Activated naive CD4-positive, alpha-beta T cell treated with anti-CD3 and anti-CD28 coated beads, Interleukin-2, amount 50 U/mL, for 72 hours (primary cell): ENCODE data around the gene TELO2. TPM values are rescaled to one million over a fixed set of nuclear protein-coding genes. Genes with fewer than 3 reads are reported as not detected.

ENCODE experiments used
- ATAC-seq, 2 donors: fragments of 150-1000 bp; cut with Tn5 transposase; 2 replicates each; pipeline ENCODE4 v1.10.0; 2021; ENCODE audit warnings: mild to moderate bottlenecking in 2 of 2, moderate library complexity in 2 of 2
- DNase-seq, 2 donors: peaks; one replicate each; pipeline ENCODE4 v3.0.0; 2021 to 2022; ENCODE audit warnings: low spot score in 2 of 2
- H3K27ac Mint-ChIP-seq, 2 donors: one replicate each; pipeline ENCODE4 v1.8.0; 2022; ENCODE audit warnings: mild to moderate bottlenecking in 2 of 2, mixed read lengths in 2 of 2
- H3K36me3 Mint-ChIP-seq, 2 donors: one replicate each; pipeline ENCODE4 v1.8.0; 2022; ENCODE audit warnings: mixed read lengths in 2 of 2
- H3K9me3 Mint-ChIP-seq, 2 donors: one replicate each; pipeline ENCODE4 v1.8.0; 2022; ENCODE audit warnings: mixed read lengths in 2 of 2
- total RNA-seq, 2 donors: library from RNA; stranded (reverse); gene quantifications; one replicate each; pipeline ENCODE4 v1.2.3, GENCODE V29; 2022

The TELO2 gene
- 10 to 100 TPM; 53.4 to 94.9 TPM for total RNA-seq

DNA sequence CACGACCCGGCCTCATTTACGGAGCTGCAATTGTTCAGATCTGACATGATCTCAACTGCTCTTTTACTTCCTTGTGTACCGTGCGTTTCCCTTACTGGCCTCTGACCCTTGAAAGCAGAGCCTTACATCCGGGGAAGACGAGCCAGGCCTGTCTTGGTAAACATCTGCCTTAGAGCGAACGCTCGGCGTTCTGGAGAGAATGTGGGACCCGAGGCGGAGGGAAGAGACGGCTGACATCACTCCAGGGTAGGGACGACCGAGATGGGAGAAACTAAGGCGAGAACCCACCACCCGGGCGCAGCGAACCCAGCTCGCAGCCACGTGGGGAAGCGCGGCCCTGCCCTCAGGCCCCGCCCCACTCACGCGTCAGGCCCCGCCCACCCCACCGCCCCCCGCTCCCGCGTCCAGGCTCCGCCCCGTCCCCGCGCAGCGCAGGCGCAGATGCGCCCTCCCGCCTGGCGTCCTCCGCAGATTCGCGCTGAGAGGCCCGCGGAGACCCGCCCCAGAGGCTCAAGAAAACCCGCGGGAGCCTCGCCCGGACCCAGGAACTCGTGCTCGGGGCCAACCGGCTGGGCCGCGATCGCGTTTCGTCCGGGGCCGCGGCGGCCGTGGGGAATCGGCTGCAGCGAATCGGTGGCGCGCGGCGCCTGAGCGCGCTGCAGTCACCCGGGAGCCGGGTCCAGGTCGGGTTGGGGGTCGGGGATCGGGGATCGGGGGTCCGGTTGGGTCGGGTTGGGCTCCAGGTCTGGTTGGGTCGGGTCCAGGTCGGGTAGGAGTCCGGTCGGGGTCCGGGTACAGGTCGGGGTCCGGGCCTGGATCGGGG, at the start of gene TELO2:
Gene TELO2, plus strand, starts transcription at position 438 of the 823 bp plus-strand sequence. CDS start 922 bp downstream, outside the sequence.
- peaks cover 7% of the 10 kb centered on the region in 2 donors for H3K36me3 Mint-ChIP-seq
- ATAC-seq: peak; percentile 85 to 88
- H3K9me3 Mint-ChIP-seq: no peaks in the 10 kb centered on the region

DNA sequence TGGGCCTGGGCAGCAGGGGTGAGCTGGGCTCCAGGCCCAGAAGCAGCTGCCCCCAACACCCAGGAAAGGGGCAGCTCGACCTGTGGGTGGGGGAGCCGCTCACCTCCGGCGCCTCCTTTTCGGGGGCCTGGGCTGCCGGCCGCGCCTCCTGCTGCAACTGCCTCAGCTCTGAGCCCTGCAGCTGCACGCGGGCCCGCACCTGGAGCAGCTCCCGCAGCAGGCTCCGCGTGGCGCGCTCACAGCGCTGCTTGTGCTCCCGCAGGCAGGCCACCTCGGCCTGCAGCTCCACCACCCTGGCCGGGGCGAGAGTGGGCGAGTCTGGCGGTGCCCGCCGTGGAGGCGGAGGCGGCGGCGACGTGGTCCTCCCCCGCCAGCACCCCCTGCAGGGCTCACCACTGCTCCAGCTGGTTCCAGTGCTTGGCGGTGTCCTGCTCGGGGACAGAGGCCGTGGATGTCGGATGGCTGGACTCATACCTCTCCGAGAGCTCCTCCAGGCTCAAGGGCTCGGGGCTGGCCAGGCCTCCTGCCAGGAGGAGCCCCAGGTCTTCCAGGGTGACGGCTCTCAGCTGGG, 49.7 kb upstream of the TELO2 start:
- ATAC-seq: no peak
- H3K9me3 Mint-ChIP-seq: no peaks in the 10 kb centered on the region
- no peaks in the 10 kb centered on the region for H3K36me3 Mint-ChIP-seq
- no peak for DNase-seq
- no peak overlapping the region for H3K27ac Mint-ChIP-seq

More for the DNA sequence above, at the start of gene TELO2:
- H3K27ac Mint-ChIP-seq: peak within 1 kb of the TSS; percentile 94 to 99
- DNase-seq: peak; percentile 89 to 91

DNA sequence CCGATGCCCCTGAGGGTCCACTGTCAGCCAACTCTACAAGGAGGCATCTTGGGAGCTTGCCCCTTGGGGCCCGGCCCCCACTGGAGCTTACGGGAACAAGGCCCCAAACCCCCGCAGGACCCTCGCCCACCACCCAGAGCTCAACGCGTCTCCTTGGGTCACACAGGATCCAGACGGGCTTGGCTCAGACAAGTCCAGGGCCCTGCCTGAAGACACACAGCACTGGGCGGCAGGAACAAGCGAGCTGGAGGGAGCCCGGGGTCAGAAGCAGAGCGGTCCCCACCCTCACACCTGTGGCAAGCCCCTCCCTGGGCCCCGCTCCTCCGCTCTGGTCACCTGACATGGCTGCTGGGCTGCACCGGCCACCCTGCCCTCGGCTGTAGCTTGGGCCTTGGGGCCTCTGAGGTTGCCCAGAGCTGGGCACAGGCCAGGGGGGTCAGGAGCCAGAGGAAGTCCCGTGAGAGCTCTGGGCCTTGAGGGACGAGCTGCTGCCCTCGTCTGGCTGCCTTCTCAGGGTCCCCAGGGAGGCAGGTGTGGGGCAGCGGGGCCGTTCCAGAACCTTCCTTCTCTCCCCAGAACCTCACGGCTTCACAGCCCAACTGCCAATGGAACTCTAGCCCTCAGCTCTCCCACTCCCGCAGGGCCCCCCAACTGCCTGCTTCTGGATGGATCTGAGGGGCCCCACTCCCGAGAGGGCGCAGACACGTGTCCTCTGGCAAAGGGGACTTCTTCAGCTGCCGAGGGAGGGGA, 49.0 kb upstream of the TELO2 start, which contains the start of gene CCDC154:
Gene CCDC154, minus strand, starts transcription at position 577 of the 750 bp plus-strand sequence. Its CDS starts 234 bp downstream, at position 343.
- no peak for DNase-seq
- H3K27ac Mint-ChIP-seq: no peak within 1 kb of the TSS
- no peaks in the 10 kb centered on the region for H3K9me3 Mint-ChIP-seq
- no peak for ATAC-seq
- H3K36me3 Mint-ChIP-seq: no peaks in the 10 kb centered on the region

DNA sequence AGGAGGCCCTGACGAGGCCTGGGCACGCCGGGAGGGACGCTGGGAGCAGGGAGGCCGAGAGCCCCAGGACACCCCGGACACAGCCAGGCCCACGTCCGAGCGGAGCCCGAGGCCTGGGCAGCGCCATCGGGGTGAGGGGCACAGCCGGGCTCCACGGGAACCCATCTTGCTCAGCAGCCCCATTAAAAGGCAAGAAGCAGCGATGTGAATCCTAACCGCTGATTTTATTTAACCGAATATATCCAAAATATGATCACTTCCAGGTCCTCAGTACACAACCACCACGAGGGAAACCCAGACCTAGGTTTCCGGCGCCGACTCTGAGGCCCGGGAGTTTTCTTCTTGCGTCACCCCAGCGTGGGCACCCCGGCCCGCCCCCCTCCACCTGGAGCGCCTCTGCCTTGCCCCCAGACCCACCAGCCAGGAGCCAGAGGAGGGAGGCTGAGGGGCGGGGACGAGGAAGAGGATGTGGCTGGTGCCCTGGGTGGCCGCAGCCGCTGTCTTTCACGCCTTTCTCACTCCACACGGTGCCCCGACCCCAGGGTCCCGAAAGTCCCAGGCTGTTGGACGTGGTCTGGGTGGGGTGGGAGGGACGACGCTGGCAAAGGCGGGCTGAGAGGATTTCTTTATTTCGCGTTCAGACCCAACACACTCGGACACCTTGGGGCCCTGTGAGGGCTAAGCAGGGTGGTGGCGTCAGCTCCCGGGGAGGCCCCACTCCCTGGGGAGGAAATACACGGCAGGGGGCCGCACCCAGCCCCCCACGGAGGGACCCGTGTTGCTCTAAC, 48.2 kb upstream of the TELO2 start:
- no peak for DNase-seq
- Mint-ChIP-seq H3K36me3 (no peaks in the 10 kb centered on the region), H3K9me3 (no peaks in the 10 kb centered on the region), H3K27ac (no peak overlapping the region)
- no peak for ATAC-seq

DNA sequence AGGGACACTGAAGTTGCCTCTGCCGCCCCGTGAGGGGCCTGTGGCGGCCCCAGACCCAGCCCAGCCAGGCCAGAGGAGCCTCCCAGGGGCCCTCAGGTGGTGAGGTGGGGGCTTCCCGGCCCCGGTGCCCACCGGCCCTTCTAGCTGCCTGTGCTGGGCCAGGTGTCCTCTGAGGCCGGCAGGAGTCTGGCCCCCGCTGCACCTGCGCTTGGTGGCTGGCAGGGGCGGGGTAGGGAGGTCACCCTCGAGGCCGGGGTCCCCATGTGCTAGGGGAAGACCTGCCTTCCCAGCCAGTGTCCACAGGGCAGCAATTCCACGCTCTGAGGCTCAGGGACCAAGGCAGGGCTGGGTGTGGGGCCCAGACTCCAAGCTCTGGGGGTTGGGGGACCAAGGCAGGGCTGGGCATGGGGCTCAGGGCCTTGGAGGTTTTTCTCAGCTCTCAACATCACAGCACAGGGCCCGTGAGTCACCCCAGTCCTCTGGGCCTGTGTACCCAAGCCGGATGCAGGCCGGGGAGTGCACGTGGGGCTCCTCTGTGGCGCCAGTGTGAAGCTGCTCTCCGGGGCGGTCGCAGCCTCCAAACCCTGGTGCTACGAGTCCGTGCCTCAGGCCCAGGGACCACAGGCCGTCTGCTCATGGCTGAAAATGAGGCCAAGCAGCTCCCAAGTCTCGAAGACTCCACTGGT, 47.5 kb upstream of the TELO2 start:
- H3K36me3 Mint-ChIP-seq: no peaks in the 10 kb centered on the region

DNA sequence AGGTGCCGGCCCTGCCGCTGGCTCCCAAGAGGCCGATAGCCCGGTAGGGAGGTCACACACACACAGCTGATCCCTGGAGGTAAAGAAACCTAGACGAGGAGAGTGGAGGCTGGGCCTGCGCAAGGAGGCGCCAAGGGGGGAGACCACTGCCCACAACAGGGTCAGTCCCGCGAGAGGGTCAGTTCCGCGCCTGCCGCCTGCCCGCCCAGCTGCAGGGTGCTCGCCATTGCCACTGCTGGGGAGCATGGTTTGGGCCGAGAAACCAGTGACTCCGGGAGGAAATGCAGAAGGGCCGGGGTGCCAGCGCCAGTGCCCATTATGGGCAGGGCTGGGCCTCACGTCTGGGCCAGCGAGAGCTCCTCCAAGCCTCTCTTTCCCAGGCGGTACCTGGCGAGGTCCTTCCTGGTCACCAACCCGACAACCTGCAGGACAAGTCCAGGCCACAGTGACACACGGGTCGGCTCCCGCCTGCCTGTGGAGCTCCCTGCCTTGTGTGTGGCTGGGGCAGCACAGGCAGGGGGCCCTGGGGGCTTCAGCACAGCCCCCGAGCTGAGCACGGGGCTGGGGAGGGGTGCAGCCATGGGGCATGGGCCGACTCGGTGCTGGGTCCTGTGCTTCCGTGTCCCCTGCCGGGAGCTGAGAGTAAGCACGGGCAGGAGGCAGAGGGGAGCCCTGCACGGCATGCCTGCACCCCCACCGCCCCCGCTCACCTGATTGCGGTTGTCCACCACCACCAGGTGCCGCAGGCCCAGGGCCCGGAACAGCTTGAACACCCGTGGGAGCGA, 46.7 kb upstream of the TELO2 start:
- H3K27ac Mint-ChIP-seq: no peak overlapping the region
- DNase-seq (no peak), ATAC-seq (no peak)
- H3K9me3 Mint-ChIP-seq: no peaks in the 10 kb centered on the region
- no peaks in the 10 kb centered on the region for H3K36me3 Mint-ChIP-seq

More for the DNA sequence above, 47.5 kb upstream of the TELO2 start:
- Mint-ChIP-seq H3K9me3 (no peaks in the 10 kb centered on the region), H3K27ac (no peak overlapping the region)
- DNase-seq: no peak
- no peak for ATAC-seq

DNA sequence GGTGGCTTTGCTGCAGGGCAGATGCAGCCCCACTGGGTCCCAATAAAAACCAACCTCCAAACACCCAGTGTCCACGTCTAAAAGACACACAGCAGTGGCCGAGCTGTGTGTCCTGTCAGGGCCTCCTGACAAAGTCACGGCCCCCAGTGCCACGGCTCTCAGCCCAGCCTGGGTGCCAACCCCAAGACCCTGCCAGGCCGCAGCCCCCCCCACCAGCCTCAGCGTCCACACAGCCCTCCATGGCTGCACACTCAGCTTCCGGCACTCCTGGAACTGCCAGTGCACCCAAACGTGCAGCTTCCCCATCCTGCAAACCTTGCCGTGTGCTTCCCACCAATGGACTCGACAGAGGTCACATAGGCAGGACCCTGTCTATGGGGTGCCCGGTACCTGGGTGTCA, 45.2 kb upstream of the TELO2 start:
- no peak for ATAC-seq
- Mint-ChIP-seq H3K36me3 (no peaks in the 10 kb centered on the region), H3K27ac (no peak overlapping the region), H3K9me3 (no peaks in the 10 kb centered on the region)
- no peak for DNase-seq

DNA sequence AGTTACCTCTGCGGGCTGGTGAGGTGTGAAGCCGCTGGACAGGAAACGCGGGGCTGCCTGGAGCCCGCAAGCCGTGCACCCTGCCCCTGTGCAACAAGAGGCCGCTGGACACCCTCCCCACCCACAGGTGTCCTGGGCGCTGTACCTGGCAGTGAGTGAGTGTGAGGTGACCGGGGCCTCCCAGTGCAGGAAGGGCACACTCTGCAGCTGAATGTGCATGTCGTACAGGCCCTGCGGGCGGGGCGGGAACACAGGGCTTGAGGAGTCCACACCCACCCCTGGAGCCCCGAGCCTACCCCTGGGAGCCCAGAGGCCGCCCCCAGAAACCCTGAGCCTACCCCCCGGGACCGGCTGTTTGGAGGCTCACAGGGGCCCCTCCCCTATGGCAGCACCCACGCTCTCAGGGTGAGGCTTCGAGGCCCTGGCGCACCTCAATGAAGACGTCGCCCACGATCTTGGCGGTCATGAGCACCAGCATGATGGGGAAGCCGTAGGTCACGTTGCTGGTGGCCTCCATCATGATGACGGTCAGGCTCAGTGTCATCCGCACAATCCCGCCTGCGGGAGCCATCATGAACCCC, 44.5 kb upstream of the TELO2 start:
- Mint-ChIP-seq H3K9me3 (no peaks in the 10 kb centered on the region), H3K36me3 (no peaks in the 10 kb centered on the region), H3K27ac (peak overlapping the region in 1 of 2 donors; percentile 50)
- ATAC-seq (no peak), DNase-seq (no peak)

DNA sequence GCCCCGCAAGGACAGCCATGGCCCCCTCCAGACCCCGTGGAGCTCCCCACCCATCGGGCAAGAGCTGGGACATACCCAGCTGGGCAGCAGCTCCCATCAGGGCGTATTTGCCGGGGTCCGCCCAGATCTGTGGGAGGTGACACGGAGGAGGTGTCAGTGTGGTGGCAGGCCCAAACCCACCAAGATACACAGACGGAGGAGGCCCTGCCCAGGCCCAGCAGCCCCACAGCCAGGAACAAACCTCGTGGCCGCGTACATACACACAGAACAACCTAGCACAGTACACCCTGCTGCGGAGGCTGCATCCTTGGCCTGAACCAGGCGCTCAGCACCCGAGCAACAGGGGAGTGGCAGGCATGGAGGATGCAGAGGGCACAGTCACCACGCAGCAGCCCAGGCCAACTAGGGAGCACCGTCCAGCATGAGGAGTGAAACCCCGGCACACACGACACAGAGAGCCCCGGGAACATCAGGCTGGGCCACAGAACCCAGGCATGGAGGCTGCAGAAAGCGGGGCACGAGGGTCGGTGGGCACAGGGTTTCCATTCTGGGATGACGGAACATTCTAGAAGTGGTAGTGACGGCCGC, 43.9 kb upstream of the TELO2 start:
- H3K36me3 Mint-ChIP-seq: no peaks in the 10 kb centered on the region
- no peak for DNase-seq
- ATAC-seq: no peak
- H3K9me3 Mint-ChIP-seq: no peaks in the 10 kb centered on the region
- H3K27ac Mint-ChIP-seq: peak overlapping the region in 1 of 2 donors; percentile 50

DNA sequence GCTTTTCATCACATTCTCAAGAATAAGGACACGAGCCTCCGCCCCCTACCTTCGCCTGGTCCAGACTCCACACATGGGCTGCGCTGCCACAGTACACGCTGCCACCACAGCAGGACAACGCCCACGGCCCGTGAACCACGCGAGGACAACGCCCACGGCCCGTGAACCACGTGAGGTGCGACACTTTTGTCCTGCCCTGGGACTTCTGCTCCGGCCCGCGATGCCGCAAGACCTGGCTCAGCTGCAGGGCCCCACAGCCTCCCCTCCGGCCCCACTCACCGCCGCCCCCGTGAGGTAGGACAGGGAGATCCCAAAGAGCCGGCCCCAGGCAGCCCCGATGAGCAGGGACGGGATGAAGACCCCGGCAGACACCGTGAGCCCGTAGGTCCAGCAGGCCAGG, 42.9 kb upstream of the TELO2 start:
- Mint-ChIP-seq H3K9me3 (no peaks in the 10 kb centered on the region), H3K27ac (peak overlapping the region; percentile 50 to 81), H3K36me3 (no peaks in the 10 kb centered on the region)
- DNase-seq (no peak), ATAC-seq (no peak)

DNA sequence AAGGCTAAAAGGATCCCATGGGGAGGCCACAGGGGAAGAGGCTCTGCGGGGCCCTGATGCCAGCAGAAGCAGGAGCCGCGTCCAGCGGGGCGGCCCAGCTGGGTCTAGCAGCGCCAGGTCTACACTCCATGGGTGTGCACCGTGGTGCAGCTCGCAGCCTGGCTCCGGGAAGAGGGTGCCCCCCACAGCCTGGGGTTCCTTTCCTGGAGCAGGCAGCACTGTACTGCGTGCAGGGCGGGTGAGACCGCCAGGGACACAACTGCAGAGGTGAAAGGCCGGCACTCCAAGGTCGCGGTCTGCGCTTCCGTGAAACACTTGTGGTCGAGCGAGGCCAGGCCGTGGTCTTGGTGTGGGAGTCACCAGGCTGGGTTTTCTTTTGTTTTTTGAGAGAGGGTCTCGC, 42.3 kb upstream of the TELO2 start:
- H3K27ac Mint-ChIP-seq: no peak overlapping the region
- DNase-seq (no peak), ATAC-seq (no peak)
- H3K36me3 Mint-ChIP-seq: no peaks in the 10 kb centered on the region
- H3K9me3 Mint-ChIP-seq: no peaks in the 10 kb centered on the region

DNA sequence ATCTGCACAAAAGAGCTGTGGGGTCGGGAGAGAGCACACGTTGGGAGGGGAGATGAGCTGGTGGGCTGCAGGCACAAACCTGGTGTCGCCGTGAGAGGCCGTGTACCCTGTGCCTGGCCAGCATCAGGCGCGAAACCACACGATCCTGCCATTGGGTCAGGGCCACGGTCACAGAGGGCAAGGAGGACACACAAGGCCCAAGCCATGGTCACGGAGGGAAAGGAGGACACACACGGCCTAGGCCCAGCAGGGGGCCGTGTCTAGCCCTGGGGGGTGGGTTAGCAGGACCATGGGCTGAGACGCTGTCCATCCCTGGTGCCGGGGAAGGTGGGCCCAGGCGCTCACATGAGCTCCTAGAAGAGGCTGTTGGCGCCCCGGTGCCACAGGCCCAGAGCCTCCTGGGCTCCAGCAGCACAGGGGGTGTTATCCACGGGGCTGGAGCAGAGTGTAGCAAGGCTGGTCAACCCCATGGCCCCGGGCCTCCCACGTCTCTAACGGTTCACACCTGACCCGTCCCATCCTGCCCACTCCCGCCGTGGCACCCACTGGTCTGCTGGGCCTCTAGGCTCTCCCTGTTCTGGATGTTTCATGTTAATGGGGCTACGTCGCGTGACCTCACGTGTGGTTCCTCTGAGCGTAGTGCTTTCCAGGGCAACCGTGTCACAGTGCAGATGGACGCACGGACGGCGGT, 41.3 kb upstream of the TELO2 start:
- no peak overlapping the region for H3K27ac Mint-ChIP-seq

DNA sequence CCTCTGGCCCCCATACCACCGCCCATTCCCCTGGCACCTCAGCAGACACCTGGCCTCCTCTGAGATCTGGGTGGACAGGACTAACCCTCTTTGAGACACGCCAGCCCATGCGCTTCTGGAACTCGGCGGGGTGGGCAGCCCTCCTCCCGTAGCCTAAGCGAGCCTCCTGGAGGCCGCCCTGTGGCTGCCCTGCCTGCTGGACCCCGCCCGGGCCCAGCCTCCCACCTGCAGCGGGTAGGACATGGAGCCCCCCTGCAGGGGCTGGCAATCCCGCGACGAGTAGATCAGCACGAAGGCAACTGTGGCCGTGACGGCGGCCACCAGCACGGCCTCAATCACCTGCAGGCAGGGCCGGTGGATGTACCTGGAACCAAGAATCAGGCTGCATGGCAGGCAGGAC, 40.6 kb upstream of the TELO2 start:
- H3K27ac Mint-ChIP-seq: no peak overlapping the region
- no peaks in the 10 kb centered on the region for H3K36me3 Mint-ChIP-seq
- no peak for ATAC-seq
- no peak for DNase-seq
- H3K9me3 Mint-ChIP-seq: no peaks in the 10 kb centered on the region

More for the DNA sequence above, 41.3 kb upstream of the TELO2 start:
- Mint-ChIP-seq H3K36me3 (no peaks in the 10 kb centered on the region), H3K9me3 (no peaks in the 10 kb centered on the region)
- DNase-seq: no peak
- ATAC-seq: no peak

DNA sequence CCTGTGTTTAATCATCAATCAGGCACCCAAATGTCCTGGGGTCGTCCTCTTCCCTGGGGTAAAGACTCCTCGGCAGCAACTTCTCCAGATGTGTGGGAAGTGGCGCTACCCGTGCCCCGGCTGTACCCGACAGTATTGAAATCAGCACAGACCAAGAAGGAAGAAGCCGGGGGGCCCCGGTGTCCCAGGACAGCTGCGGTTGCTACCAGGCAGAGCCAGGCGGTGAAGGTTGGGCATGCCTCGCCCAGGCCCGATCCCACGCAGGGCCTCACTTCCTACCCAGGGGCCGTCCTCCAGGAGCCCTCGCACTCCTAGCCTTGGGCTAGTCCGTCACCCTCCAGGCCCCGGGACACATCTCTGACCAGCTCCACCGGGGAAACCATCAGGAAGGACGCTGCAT, 39.8 kb upstream of the TELO2 start:
- ATAC-seq (no peak), DNase-seq (no peak)
- Mint-ChIP-seq H3K9me3 (no peaks in the 10 kb centered on the region), H3K27ac (peak overlapping the region in 1 of 2 donors; percentile 60), H3K36me3 (no peaks in the 10 kb centered on the region)
